ENCODE measurements around the gene PAOX.

PAOX gene

DNA sequence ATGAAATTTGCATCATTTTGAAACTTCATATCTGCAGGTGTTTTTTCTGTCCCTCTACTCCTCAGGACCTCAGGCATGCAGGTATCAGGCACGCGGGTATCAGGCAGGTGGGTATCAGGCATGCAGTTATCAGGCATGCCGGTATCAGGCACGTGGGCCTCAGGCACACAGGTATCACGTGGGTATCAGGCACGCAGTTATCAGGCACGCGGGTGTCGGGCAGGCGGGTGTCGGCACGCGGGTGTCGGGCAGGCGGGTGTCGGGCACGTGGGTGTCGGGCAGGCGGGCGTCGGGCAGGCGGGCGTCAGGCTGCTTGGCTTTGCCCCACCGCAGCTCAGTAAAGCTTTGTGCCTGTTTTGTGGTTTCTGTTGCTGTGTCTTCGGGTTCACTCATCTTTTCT lies 36.7 kb downstream of the PAOX start:
- Histone ChIP-seq H3K4me3 (ENCODE audit: low read depth, low read length) (no peak overlapping the region), H3K4me1 (ENCODE audit: control insufficient read depth, insufficient read depth, low read length) (no peaks in the 10 kb centered on the region), H3K9me3 (ENCODE audit: control insufficient read depth, insufficient read depth, low read depth, low read length) (no peaks in the 10 kb centered on the region; the same call in 1 of the 2 replicates), H3K27ac (ENCODE audit: extremely low read depth, low read depth, low read length) (no peak overlapping the region), H3K36me3 (ENCODE audit: control insufficient read depth in 2 of 2, insufficient read depth in 1 of 2, low read length in 2 of 2) (peaks cover 30 to 72% of the 10 kb centered on the region in 2 experiments)
- TF ChIP-seq ZBTB20 (tag by site-specific recombination; IDR thresholded peaks at IDR 0.05) (no peak), ZFP3 (tag by site-specific recombination; IDR thresholded peaks at IDR 0.05; ENCODE audit: low read depth) (no peak), ZNF221 (tag by site-specific recombination; IDR thresholded peaks at IDR 0.05; ENCODE audit: borderline replicate concordance) (no peak)
- TF ChIP-seq, protein P1, sequence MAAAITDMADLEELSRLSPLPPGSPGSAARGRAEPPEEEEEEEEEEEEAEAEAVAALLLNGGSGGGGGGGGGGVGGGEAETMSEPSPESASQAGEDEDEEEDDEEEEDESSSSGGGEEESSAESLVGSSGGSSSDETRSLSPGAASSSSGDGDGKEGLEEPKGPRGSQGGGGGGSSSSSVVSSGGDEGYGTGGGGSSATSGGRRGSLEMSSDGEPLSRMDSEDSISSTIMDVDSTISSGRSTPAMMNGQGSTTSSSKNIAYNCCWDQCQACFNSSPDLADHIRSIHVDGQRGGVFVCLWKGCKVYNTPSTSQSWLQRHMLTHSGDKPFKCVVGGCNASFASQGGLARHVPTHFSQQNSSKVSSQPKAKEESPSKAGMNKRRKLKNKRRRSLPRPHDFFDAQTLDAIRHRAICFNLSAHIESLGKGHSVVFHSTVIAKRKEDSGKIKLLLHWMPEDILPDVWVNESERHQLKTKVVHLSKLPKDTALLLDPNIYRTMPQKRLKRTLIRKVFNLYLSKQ (tag by site-specific recombination; IDR thresholded peaks at IDR 0.05; ENCODE audit: borderline replicate concordance), result no peak
- CTCF ChIA-PET, result no interaction called here
- POLR2A ChIA-PET, result no interaction called here

DNA sequence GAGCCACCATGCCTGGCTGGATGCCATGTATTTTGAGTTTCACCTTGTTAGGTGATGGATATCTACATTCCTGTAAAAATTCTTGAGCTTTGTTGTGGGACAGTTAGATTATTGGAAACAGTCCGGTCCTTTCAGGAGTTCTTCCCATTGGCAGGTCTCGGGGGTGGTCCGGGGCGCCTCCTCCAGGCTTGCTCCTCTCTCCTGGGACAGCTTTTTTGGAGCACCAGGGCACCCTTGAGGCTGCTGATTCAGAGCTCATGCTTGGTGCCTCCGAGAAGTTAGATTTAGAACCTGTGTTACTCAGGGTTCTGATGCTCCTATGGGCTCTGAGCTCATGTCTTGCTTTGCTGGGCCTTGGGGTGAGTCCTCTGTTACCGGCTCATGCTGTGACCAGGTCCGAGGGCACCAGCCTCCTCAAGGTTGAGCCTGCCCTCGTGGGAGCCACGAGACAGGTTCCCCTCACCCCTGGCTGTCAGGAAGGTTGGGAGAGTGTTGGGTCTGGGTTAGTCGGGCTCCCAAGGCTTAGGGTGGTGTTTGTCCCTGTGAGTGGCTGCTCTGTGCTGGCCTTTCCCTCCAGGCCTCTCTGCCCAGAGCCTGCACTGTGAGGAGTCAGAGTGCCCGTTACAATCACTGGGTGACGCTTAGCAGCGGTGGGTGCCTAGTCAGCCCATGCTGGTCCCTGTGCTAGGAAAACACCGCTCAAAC lies 39.4 kb downstream of the PAOX start:
- POLR2A ChIA-PET, result interaction anchor here (0.5 to 1.4 kb wide), 2 partner anchors 16 to 25 kb away, joined by 3 read pairs; no protein-coding TSS in a partner anchor
- CTCF ChIA-PET, result no interaction called here
- TF ChIP-seq ZNF280D (tag by site-specific recombination; IDR thresholded peaks at IDR 0.05), result no peak
- no peak for TF ChIP-seq ZSCAN18 (tag by site-specific recombination; IDR thresholded peaks at IDR 0.05)
- no peak for TF ChIP-seq SCRT2 (tag by site-specific recombination; IDR thresholded peaks at IDR 0.05)
- TF ChIP-seq PRDM2 (tag by site-specific recombination; IDR thresholded peaks at IDR 0.05; ENCODE audit: borderline replicate concordance), result no peak
- no peak for TF ChIP-seq ZNF768 (tag by site-specific recombination; IDR thresholded peaks at IDR 0.05)
- TF ChIP-seq ZFP37 (tag by site-specific recombination; IDR thresholded peaks at IDR 0.05), result no peak
- TF ChIP-seq, protein P2, sequence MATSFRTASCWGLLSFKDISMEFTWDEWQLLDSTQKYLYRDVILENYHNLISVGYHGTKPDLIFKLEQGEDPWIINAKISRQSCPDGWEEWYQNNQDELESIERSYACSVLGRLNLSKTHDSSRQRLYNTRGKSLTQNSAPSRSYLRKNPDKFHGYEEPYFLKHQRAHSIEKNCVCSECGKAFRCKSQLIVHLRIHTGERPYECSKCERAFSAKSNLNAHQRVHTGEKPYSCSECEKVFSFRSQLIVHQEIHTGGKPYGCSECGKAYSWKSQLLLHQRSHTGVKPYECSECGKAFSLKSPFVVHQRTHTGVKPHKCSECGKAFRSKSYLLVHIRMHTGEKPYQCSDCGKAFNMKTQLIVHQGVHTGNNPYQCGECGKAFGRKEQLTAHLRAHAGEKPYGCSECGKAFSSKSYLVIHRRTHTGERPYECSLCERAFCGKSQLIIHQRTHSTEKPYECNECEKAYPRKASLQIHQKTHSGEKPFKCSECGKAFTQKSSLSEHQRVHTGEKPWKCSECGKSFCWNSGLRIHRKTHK (tag by site-specific recombination; IDR thresholded peaks at IDR 0.05), result no peak
- no peak for TF ChIP-seq ZNF510 (tag by site-specific recombination; IDR thresholded peaks at IDR 0.05; ENCODE audit: insufficient replicate concordance)
- TF ChIP-seq MEIS1 (CRISPR knock-in tag; IDR thresholded peaks at IDR 0.05; ENCODE audit: borderline replicate concordance), result no peak
- TF ChIP-seq ZNF223 (tag by site-specific recombination; IDR thresholded peaks at IDR 0.05), result no peak
- TF ChIP-seq ZNF664 (tag by site-specific recombination; IDR thresholded peaks at IDR 0.05), result no peak
- Histone ChIP-seq H3K27ac (ENCODE audit: extremely low read depth, low read depth, low read length) (no peak overlapping the region), H3K9me3 (ENCODE audit: control insufficient read depth, insufficient read depth, low read depth, low read length) (no peaks in the 10 kb centered on the region), H3K4me3 (ENCODE audit: low read depth, low read length) (no peak overlapping the region), H3K4me1 (ENCODE audit: control insufficient read depth, insufficient read depth, low read length) (no peaks in the 10 kb centered on the region; the same call in 1 of the 2 replicates), H3K36me3 (ENCODE audit: control insufficient read depth in 2 of 2, insufficient read depth in 1 of 2, low read length in 2 of 2) (peaks cover 4 to 61% of the 10 kb centered on the region in 2 experiments; a peak in 2 of 3 replicates)

All from HEK293 (cell line).